Liver (tissue), 9 donors: ENCODE data around the gene PAXIP1. TPM values are rescaled to one million over a fixed set of nuclear protein-coding genes. Genes with fewer than 3 reads are reported as not detected.

Experiments
- DNase-seq: peaks from one replicate; pipeline ENCODE4 v3.0.0-alpha.2; 2017; ENCODE audit warnings: low spot score
- H3K27ac ChIP-seq, 2 donors: one replicate each; pipeline ENCODE4 v1.7.0; 2013; ENCODE audit warnings: inconsistent platforms in 2 of 2, low read length in 2 of 2, control low read depth in 1 of 2, low read depth in 1 of 2, mild to moderate bottlenecking in 1 of 2
- H3K27me3 ChIP-seq, 4 donors: one replicate each; pipeline versions ENCODE4 v1.6.1 to v1.7.0; 2013; ENCODE audit warnings: low read length in 3 of 4, inconsistent platforms in 1 of 4, mild to moderate bottlenecking in 1 of 4, moderate library complexity in 1 of 4; ENCODE audit not compliant: control insufficient read depth in 4 of 4, insufficient read depth in 4 of 4
- H3K36me3 ChIP-seq, 4 donors: one replicate each; pipeline versions ENCODE4 v1.6.1 to v1.7.0; 2013; ENCODE audit warnings: low read length in 3 of 4, mild to moderate bottlenecking in 3 of 4, low read depth in 1 of 4, moderate library complexity in 1 of 4; ENCODE audit not compliant: control insufficient read depth in 4 of 4, insufficient read depth in 3 of 4
- H3K4me1 ChIP-seq, 4 donors: one replicate each; pipeline versions ENCODE4 v1.6.1 to v1.7.0; 2013; ENCODE audit warnings: low read length in 3 of 4, mild to moderate bottlenecking in 3 of 4, moderate library complexity in 1 of 4; ENCODE audit not compliant: control insufficient read depth in 4 of 4, insufficient read depth in 4 of 4
- H3K4me3 ChIP-seq, 3 donors: one replicate each; pipeline versions ENCODE4 v1.6.1 to v1.7.0; 2013; ENCODE audit warnings: low read length in 3 of 3, control low read depth in 1 of 3, low read depth in 1 of 3, mild to moderate bottlenecking in 1 of 3
- H3K9ac ChIP-seq, 2 donors: one replicate each; pipeline ENCODE4 v1.7.0; 2013; ENCODE audit warnings: low read length in 2 of 2, mild to moderate bottlenecking in 2 of 2, moderate library complexity in 2 of 2, control low read depth in 1 of 2, low read depth in 1 of 2
- H3K9me3 ChIP-seq, 4 donors: one replicate each; pipeline versions ENCODE4 v1.6.1 to v1.7.0; 2013; ENCODE audit warnings: low read length in 3 of 4; ENCODE audit not compliant: control insufficient read depth in 4 of 4
- ATF3 ChIP-seq: IDR thresholded peaks from 2 replicates; pipeline ENCODE4 v1.6.1; 2016; ENCODE audit warnings: antibody characterized with exemption
- CTCF ChIP-seq: fragments of 150-350 bp; IDR thresholded peaks from 2 replicates; pipeline ENCODE4 v1.5.1; 2017; ENCODE audit warnings: improper control_type of control experiment, low read depth, low read length; ENCODE audit not compliant: missing input control
- EGR1 ChIP-seq, 2 donors: IDR thresholded peaks; 2 replicates each; pipeline ENCODE4 v1.6.1; 2016 to 2018; ENCODE audit warnings: antibody characterized with exemption in 2 of 2, low read depth in 2 of 2
- FOXA1 ChIP-seq: IDR thresholded peaks from 2 replicates; pipeline ENCODE4 v1.6.1; 2016; ENCODE audit warnings: antibody characterized with exemption
- FOXA2 ChIP-seq: IDR thresholded peaks from 2 replicates; pipeline ENCODE4 v1.6.1; 2016; ENCODE audit warnings: antibody characterized with exemption
- GABPA ChIP-seq, 2 donors: IDR thresholded peaks in 1 of 2; conservative IDR thresholded peaks in 1 of 2; 2 replicates each; pipeline ENCODE4 v1.6.1; 2016; ENCODE audit warnings: antibody characterized with exemption in 2 of 2, mild to moderate bottlenecking in 1 of 2, moderate library complexity in 1 of 2
- HNF4A ChIP-seq, 2 donors: conservative IDR thresholded peaks; 2 replicates each; pipeline ENCODE4 v1.6.1; 2016; ENCODE audit warnings: antibody characterized with exemption in 2 of 2, mild to moderate bottlenecking in 2 of 2
- JUND ChIP-seq, 2 donors: IDR thresholded peaks; 2 replicates each; pipeline ENCODE4 v1.6.1; 2016; ENCODE audit warnings: antibody characterized with exemption in 2 of 2
- MAX ChIP-seq: IDR thresholded peaks from 2 replicates; pipeline ENCODE4 v1.6.1; 2016; ENCODE audit warnings: antibody characterized with exemption
- NR2F2 ChIP-seq: IDR thresholded peaks from 2 replicates; pipeline ENCODE4 v1.6.1; 2016; ENCODE audit warnings: antibody characterized with exemption
- REST ChIP-seq: IDR thresholded peaks from 2 replicates; pipeline ENCODE4 v1.6.1; 2016; ENCODE audit warnings: antibody characterized with exemption, mild to moderate bottlenecking
- RXRA ChIP-seq, 2 donors: IDR thresholded peaks; 2 replicates each; pipeline ENCODE4 v1.6.1; 2017 to 2018; ENCODE audit warnings: antibody characterized with exemption in 2 of 2, mild to moderate bottlenecking in 1 of 2
- SP1 ChIP-seq: IDR thresholded peaks from 2 replicates; pipeline ENCODE4 v1.6.1; 2018; ENCODE audit warnings: antibody characterized with exemption, mild to moderate bottlenecking
- TAF1 ChIP-seq: conservative IDR thresholded peaks from 2 replicates; pipeline ENCODE4 v1.6.1; 2016; ENCODE audit warnings: antibody characterized with exemption, mild to moderate bottlenecking
- YY1 ChIP-seq: IDR thresholded peaks from 2 replicates; pipeline ENCODE4 v1.6.1; 2016; ENCODE audit warnings: antibody characterized with exemption, mild to moderate bottlenecking
- WGBS: extraction: QIAGEN DNeasy Blood & Tissue Kit; methylation state at CpG from one replicate; pipeline ENCODE4 v1.1.7; 2013; 5-methylcytosine and 5-hydroxymethylcytosine counted together
- polyA plus RNA-seq, 2 donors: library from polyadenylated mRNA; stranded (reverse) in 1 of 2; unstranded in 1 of 2; fragments of 200-250 nt in 1 of 2; fragments of >200 nt in 1 of 2; fragmentation: Nextera tagmentation in 1 of 2; extraction: Ambion mirVana in 1 of 2; gene quantifications; one replicate each; pipeline versions ENCODE4 v1.2.1 to v1.2.3, GENCODE V29; 2013 to 2015
- total RNA-seq, 2 donors: library from RNA; depleted of rRNA; stranded (reverse); fragments of >200 nt; gene quantifications; one replicate each; pipeline ENCODE4 v1.2.3, GENCODE V29; 2014
- TF ChIP-seq, protein P1 (sequence below): IDR thresholded peaks from 2 replicates; pipeline ENCODE4 v1.6.1; 2016; ENCODE audit warnings: antibody characterized with exemption
- donor health status: healthy.
- donor health status: healthy.
- donor health status: healthy.
- donor health status: healthy.
- donor health status: healthy.

PAXIP1 gene
- total and polyA plus RNA-seq, 4 donors: 2.0 to 10.1 (median 5.8) TPM

DNA sequence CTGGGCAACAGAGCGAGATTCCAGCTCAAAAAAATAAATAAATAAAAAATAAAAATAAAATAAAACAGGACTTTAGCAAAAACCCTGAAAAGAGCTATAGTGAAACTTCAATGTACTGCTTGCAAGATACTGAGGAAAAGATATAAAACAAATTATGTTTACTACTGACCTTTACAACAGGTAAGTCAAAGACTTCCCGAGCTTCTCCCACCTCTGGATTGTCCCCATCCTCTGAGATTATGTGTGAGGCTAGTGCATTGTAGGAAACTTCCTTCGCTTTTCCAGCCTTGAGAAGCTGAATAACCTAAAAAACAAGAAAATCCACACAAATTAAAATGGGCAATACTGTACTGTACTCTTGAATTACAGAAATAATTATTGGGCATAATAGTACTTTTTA, 4.4 kb downstream of the PAXIP1 start:
- H3K27ac ChIP-seq: no peak overlapping the region
- WGBS: 97% methylated on average over 3 of the region's 3 CpGs
- DNase-seq: no peak
- H3K4me1 ChIP-seq: peaks cover 2 to 6% (median 3%) of the 10 kb centered on the region in 4 donors
- H3K9ac ChIP-seq: no peak overlapping the region
- TF ChIP-seq FOXA1 (no peak), FOXA2 (no peak), HNF4A (conservative IDR thresholded peaks at IDR 0.05) (no peak), MAX (no peak), REST (no peak), SP1 (no peak), GABPA (IDR thresholded peaks at IDR 0.05 in 1 of 2, conservative IDR thresholded peaks at IDR 0.05 in 1 of 2) (no peak), YY1 (no peak)
- peaks cover 3 to 27% (median 16%) of the 10 kb centered on the region in 4 donors for H3K36me3 ChIP-seq
- H3K4me3 ChIP-seq: no peak overlapping the region
- H3K27me3 ChIP-seq: no peaks in the 10 kb centered on the region
- no peaks in the 10 kb centered on the region for H3K9me3 ChIP-seq

DNA sequence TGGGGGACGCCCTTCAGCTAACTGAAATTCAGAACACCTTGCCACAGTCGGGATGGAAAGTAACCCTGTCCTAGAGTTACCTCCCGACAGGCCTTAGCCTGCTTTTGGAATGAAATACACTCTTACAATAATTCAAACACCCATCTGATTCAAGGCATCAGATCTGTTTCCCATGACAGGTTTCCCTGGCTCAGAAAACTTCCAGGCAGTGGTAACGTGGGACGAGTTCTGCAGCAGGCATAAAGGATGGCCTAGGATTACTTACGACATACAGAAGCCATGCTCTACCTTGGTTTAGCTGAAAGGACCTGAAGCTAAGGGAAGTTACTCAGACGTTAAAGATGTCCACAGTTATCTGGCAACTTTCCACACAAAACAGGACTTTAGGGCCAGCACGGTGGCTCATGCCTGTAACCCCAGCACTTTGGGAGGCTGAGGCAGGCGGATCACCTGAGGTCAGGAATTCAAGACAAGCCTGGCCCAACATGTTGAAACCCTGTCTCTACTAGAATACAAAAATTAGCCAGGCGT, 5.0 kb downstream of the PAXIP1 start:
- H3K36me3 ChIP-seq: peaks cover 3 to 33% (median 17%) of the 10 kb centered on the region in 4 donors
- no peak for TF ChIP-seq YY1
- no peak for TF ChIP-seq EGR1 (IDR thresholded peaks at IDR 0.05; ENCODE audit: low read depth in 2 of 2)
- TF ChIP-seq, protein P1, sequence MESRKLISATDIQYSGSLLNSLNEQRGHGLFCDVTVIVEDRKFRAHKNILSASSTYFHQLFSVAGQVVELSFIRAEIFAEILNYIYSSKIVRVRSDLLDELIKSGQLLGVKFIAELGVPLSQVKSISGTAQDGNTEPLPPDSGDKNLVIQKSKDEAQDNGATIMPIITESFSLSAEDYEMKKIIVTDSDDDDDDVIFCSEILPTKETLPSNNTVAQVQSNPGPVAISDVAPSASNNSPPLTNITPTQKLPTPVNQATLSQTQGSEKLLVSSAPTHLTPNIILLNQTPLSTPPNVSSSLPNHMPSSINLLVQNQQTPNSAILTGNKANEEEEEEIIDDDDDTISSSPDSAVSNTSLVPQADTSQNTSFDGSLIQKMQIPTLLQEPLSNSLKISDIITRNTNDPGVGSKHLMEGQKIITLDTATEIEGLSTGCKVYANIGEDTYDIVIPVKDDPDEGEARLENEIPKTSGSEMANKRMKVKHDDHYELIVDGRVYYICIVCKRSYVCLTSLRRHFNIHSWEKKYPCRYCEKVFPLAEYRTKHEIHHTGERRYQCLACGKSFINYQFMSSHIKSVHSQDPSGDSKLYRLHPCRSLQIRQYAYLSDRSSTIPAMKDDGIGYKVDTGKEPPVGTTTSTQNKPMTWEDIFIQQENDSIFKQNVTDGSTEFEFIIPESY: no peak
- no peak for TF ChIP-seq ATF3
- TF ChIP-seq MAX: no peak
- TF ChIP-seq TAF1: no peak
- no peak for TF ChIP-seq JUND (IDR thresholded peaks at IDR 0.05)
- TF ChIP-seq CTCF: no peak
- TF ChIP-seq FOXA1: no peak
- no peak for TF ChIP-seq NR2F2
- TF ChIP-seq REST: no peak
- TF ChIP-seq GABPA (IDR thresholded peaks at IDR 0.05 in 1 of 2, conservative IDR thresholded peaks at IDR 0.05 in 1 of 2): no peak
- TF ChIP-seq RXRA (IDR thresholded peaks at IDR 0.05): no peak
- no peak for TF ChIP-seq FOXA2
- TF ChIP-seq HNF4A (conservative IDR thresholded peaks at IDR 0.05): no peak
- no peak for TF ChIP-seq SP1
- no peak for DNase-seq
- H3K4me1 ChIP-seq: peaks cover 2 to 6% (median 3%) of the 10 kb centered on the region in 4 donors
- H3K27ac ChIP-seq: no peak overlapping the region
- H3K9me3 ChIP-seq: no peaks in the 10 kb centered on the region
- WGBS: 89% methylated on average over 10 of the region's 10 CpGs
- H3K4me3 ChIP-seq: no peak overlapping the region
- no peak overlapping the region for H3K9ac ChIP-seq
- no peaks in the 10 kb centered on the region for H3K27me3 ChIP-seq
